ENCODE measurements around the gene MED13L.

The MED13L gene

DNA sequence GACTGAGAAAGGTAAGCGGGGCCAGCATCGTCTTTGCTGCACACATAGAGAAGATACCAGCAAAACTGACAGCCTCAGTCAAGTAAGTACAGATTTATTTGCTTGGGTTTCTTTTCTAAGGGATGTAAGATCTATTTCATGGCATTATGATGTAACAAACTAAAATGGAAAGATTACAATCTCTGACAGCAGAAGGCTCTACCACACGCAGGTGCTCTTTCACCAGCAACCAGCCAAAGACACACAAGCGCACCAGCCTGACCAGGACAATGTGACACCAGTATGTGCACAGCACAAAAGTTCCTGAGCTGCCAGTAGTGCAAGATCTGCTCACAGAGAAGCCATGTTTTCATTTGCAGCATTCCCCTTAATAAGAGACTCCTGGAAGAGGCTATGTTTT, 311.1 kb downstream of the MED13L start:
- no peak for DNase-seq (ENCODE audit: low read depth)

- DNase-seq (ENCODE audit: low read depth) = no peak
Observed at GRCh38 chr12:115964626-115965025, 312.9 kb downstream of the MED13L start.

DNA sequence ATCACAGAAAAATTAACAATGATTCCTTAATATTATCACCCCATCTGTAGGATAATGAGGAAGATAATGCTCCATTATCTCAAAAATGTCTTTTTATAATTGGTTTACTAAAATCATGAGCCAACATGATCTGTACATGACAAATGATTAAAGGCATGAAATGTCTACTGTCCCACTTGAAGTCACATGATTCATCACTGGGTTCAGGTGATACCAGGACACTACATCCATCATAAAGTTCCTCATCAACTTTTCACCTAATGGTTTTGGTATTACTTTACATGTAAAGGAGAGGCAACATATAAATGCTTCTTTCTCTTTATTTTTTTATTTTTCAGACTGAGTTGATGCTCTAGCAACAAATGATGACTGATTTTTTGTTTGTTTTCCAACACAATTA, 313.3 kb downstream of the MED13L start:
- no peak for DNase-seq (ENCODE audit: low read depth)

GRCh38 chr12:115962216-115962615, 315.3 kb downstream of the MED13L start:
- DNase-seq (ENCODE audit: low read depth) = no peak

GRCh38 chr12:115960868-115961802, 316.4 kb downstream of the MED13L start:
- DNase-seq (ENCODE audit: low read depth) = no peak

GRCh38 chr12:115957686-115958290, 319.7 kb downstream of the MED13L start:
- no peak for DNase-seq (ENCODE audit: low read depth)

- DNase-seq (ENCODE audit: low read depth) = no peak
Observed at GRCh38 chr12:115956659-115957058, 320.8 kb downstream of the MED13L start.

GRCh38 chr12:115956236-115956635, 321.3 kb downstream of the MED13L start:
- no peak for DNase-seq (ENCODE audit: low read depth)

GRCh38 chr12:115953450-115953849, 324.0 kb downstream of the MED13L start:
- DNase-seq (ENCODE audit: low read depth) = no peak

DNA sequence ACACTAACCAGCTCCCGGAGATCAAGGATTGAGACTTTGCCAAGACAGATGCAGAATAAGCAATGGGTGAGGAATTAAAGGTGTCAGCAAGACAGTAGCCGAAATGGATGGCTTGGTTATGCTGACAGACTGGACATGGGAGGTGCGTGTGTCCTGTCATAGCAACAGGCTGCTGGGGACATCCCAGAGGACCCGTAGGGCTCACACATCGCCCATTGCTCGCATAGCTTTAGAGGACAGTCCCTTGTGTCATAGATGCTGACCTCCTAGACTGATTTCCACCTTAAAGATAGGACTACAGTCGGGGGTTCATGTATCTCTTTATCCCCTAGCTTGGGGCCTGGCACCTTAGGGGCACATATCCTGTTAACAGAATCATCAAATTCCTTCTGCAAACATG, 324.5 kb downstream of the MED13L start:
- no peak for DNase-seq (ENCODE audit: low read depth)

DNA sequence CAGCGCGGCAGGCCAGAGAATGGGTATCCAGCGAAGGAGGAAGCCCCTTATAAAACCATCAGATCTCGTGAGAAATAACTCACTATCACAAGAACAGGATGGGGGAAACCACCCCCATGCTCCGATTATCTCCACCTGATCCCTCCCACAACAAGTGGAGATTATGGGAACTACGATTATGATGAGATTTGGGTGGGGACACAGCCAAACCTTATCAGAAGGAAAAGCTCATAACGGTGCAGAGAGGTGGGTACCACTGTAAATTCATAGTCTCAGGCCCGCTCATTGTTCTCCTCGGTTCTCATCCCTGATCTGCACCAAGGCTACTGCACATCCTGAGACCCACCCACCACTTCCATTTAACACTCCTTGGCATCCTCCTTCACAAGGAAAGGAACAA, 326.5 kb downstream of the MED13L start:
- no peak for DNase-seq (ENCODE audit: low read depth)

GRCh38 chr12:115949675-115950074, 327.8 kb downstream of the MED13L start:
- no peak for DNase-seq (ENCODE audit: low read depth)

- no peak for DNase-seq (ENCODE audit: low read depth)
Observed at GRCh38 chr12:115947696-115948062, 329.8 kb downstream of the MED13L start.

GRCh38 chr12:115946867-115947695, 330.4 kb downstream of the MED13L start:
- no peak for DNase-seq (ENCODE audit: low read depth)

DNA sequence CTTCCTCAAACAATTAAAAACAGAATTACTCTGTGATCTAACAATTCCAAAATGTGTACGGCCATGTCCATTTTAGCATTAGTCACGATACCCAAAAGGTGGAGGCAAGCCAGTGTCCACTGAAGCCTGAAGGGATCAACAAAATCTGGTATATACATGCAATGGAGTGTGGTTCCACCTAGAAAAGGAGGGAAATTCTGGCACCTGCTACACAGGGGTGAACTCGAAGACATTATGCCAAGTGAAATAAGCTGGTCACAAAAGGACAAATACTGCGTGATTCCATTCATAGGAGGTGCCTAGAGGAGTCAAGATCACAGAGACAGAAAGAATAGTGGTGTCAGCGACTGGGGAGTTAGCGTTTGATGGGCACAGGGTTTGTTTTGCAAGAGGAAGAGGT, 331.4 kb downstream of the MED13L start:
- no peak for DNase-seq (ENCODE audit: low read depth)

DNA sequence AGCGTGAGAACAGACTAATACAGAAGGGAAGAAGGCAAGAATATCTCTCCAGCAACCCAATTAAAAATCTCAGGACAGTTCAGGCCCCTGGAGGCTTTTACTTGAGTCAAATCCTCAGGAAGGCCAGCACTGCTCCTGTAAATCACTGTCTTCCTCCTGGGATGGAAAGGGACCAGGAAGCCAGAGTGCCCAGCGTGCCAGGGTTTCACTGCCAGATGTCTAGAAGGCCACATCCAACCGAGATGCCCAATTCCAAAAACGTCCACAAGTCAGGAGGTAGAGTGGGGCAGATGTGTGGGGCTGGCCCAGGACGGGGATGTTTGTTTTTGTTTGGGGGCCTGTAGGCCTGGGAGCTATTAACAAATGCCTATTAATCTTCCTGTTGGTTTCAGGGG, 332.0 kb downstream of the MED13L start:
- no peak for DNase-seq (ENCODE audit: low read depth)

GRCh38 chr12:115944837-115945490, 332.5 kb downstream of the MED13L start:
- no peak for DNase-seq (ENCODE audit: low read depth)

GRCh38 chr12:115944392-115944742, 333.1 kb downstream of the MED13L start:
- no peak for DNase-seq (ENCODE audit: low read depth)

DNA sequence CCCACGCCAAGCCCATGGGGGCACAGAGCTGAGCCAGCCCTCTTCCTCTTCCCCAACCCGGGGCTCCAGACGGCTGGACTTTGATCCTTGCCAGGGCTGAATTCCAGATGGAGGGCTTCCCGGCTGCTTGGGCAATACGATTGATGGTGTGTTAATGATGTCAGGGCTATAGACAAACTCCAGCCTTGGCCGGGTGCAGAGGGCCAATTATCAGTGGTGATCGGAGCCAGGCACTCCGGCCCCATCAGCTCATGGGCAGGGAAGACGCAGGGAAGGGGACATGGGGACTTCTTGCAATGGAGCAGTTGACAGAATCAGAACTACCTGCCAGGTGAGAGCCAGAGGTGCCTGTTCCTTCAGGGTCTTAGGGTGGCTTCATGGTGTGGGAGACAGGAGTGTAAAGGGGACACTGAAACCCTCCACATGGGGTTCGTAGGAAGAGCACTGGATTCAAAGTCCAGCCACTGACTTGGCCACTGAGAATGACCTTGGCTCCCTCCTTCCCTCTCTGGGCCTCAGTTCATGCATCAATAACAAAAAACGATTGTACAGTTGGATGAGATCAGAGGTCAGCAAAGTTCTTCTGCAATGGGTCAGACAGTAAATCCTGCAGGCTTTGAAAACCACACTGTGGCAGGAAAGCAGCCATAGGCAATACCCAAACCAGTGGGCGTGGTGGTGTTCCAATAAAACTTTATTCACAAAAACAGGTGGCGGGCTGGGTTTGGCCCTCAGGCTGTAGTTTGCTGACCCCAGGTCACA, 333.7 kb downstream of the MED13L start:
- no peak for DNase-seq (ENCODE audit: low read depth)

- no peak for DNase-seq (ENCODE audit: low read depth)
Observed at GRCh38 chr12:115943310-115943629, 334.2 kb downstream of the MED13L start.

- no peak for DNase-seq (ENCODE audit: low read depth)
Observed at GRCh38 chr12:115942346-115942745, 335.1 kb downstream of the MED13L start.

- DNase-seq (ENCODE audit: low read depth) = no peak
Observed at GRCh38 chr12:115941362-115941761, 336.1 kb downstream of the MED13L start.
